Esophagus muscularis mucosa (tissue), 3 donors: ENCODE results near the gene TNFRSF25.

Source experiments
- CTCF ChIP-seq, 3 experiments: fragments of 200-600 bp in 2 of 3; fragments of 450-650 bp in 1 of 3; sonication (generic) in 2 of 3; IDR thresholded peaks; one replicate each; pipeline ENCODE4 v1.5.1; 2017 to 2019; ENCODE audit warnings: antibody characterized with exemption in 3 of 3, mild to moderate bottlenecking in 2 of 3, moderate library complexity in 1 of 3
- POLR2A ChIP-seq: fragments of 450-650 bp; IDR thresholded peaks from one replicate; pipeline ENCODE4 v1.6.1; 2017; ENCODE audit warnings: antibody characterized with exemption, moderate library complexity, mild to moderate bottlenecking, low read depth
- POLR2AphosphoS5 ChIP-seq, 2 donors: sonication (generic); formaldehyde crosslinking; IDR thresholded peaks; one replicate each; pipeline ENCODE4 v1.6.1; 2017; ENCODE audit warnings: antibody characterized with exemption in 2 of 2

- TF ChIP-seq CTCF (IDR thresholded peaks at IDR 0.05) (no peak), POLR2A (no peak), POLR2AphosphoS5 (IDR thresholded peaks at IDR 0.05) (no peak)
These were observed 24.4 kb downstream of the TNFRSF25 start for GRCh38 chr1:6441586-6441985.
